Esophagus squamous epithelium (tissue), 5 donors: ENCODE results near the gene POLR2E. TPM values are rescaled to one million over a fixed set of nuclear protein-coding genes. Genes with fewer than 3 reads are reported as not detected.

Experiments
- DNase-seq: peaks from one replicate; lab custom pipeline; 2025; lab: John Stamatoyannopoulos, UW
- H3K27ac ChIP-seq, 4 donors: fragments of 200-600 bp; sonication (generic); one replicate each; pipeline ENCODE4 v1.5.1; 2016 to 2019; ENCODE audit warnings: mild to moderate bottlenecking in 1 of 4
- H3K27me3 ChIP-seq, 4 donors: fragments of 200-600 bp; sonication (generic); 1 replicate in 3 of 4; 2 replicates in 1 of 4; pipeline versions ENCODE4 v1.5.1 to v1.6.0; 2017 to 2021; ENCODE audit warnings: antibody characterized with exemption in 1 of 4
- H3K36me3 ChIP-seq, 3 donors: fragments of 200-600 bp; sonication (generic); one replicate each; pipeline ENCODE4 v1.5.1; 2016 to 2019
- H3K4me1 ChIP-seq, 3 donors: fragments of 200-600 bp; sonication (generic); one replicate each; pipeline ENCODE4 v1.5.1; 2017 to 2019
- H3K4me3 ChIP-seq, 4 donors: fragments of 200-600 bp; sonication (generic); 1 replicate in 3 of 4; 2 replicates in 1 of 4; pipeline ENCODE4 v1.5.1; 2016 to 2019; ENCODE audit warnings: mild to moderate bottlenecking in 2 of 4, moderate library complexity in 1 of 4
- H3K9me3 ChIP-seq, 3 donors: fragments of 200-600 bp; sonication (generic); one replicate each; pipeline ENCODE4 v1.5.1; 2016 to 2019
- CTCF ChIP-seq, 6 experiments: fragments of 450-650 bp in 4 of 6; fragments of 200-600 bp in 2 of 6; sonication (generic) in 2 of 6; IDR thresholded peaks; one replicate each; pipeline ENCODE4 v1.5.1; 2016 to 2019; ENCODE audit warnings: antibody characterized with exemption in 6 of 6, mild to moderate bottlenecking in 4 of 6, moderate library complexity in 4 of 6
- POLR2A ChIP-seq, 4 donors: fragments of 450-650 bp; IDR thresholded peaks; one replicate each; pipeline ENCODE4 v1.6.1; 2017; ENCODE audit warnings: antibody characterized with exemption in 4 of 4, mild to moderate bottlenecking in 4 of 4, moderate library complexity in 3 of 4
- WGBS, 2 donors: methylation state at CpG; one replicate each; pipeline ENCODE4 v1.1.5; 2018; 5-methylcytosine and 5-hydroxymethylcytosine counted together
- intact Hi-C: fragments of 100-400 bp; cut with DNase I; formaldehyde crosslinking; loops from one replicate; pipeline ENCODE4 v1.15.0; 2022
- total RNA-seq, 4 donors: library from RNA; depleted of rRNA; stranded (reverse); fragments of >200 nt; gene quantifications; one replicate each; pipeline ENCODE4 v1.1.0, GENCODE V29; 2016
- donor health status: DM: yes; HTN: yes; CAD: no.

Gene POLR2E
- total RNA-seq, 4 donors from 2014 or later, result 113 to 198 (median 166) TPM

- no peak for DNase-seq
- H3K27me3 ChIP-seq, result no peaks in the 10 kb centered on the region
- intact Hi-C loops, result loop anchor here (5.0 to 10.0 kb wide), 2 partner anchors 55 to 82 kb away; no protein-coding TSS in a partner anchor
- no peaks in the 10 kb centered on the region for H3K9me3 ChIP-seq
- peaks cover 53 to 87% (median 58%) of the 10 kb centered on the region in 3 donors for H3K4me1 ChIP-seq
- H3K4me3 ChIP-seq, result no peak overlapping the region
- H3K36me3 ChIP-seq, result peaks cover 49 to 95% (median 64%) of the 10 kb centered on the region in 3 donors
- no peak for TF ChIP-seq CTCF (IDR thresholded peaks at IDR 0.05)
- TF ChIP-seq POLR2A (IDR thresholded peaks at IDR 0.05), result no peak
- H3K27ac ChIP-seq, result no peak overlapping the region
- 83 to 97% methylated on average over 11 to 17 of the region's 54 CpGs for WGBS, 2 donors
These were observed 14.8 kb upstream of the POLR2E start for GRCh38 chr19:1109697-1110671.

- no peaks in the 10 kb centered on the region for H3K9me3 ChIP-seq
- peaks cover 40 to 86% (median 56%) of the 10 kb centered on the region in 3 donors for H3K36me3 ChIP-seq
- H3K27ac ChIP-seq, result no peak overlapping the region
- TF ChIP-seq POLR2A (IDR thresholded peaks at IDR 0.05), result no peak
- no peak for TF ChIP-seq CTCF (IDR thresholded peaks at IDR 0.05)
- WGBS, 2 donors, result 47% methylated on average over 3 of the region's 48 CpGs; no CpG with 5 or more reads in 1 of the 2 donors
- DNase-seq, result no peak
- H3K27me3 ChIP-seq, result no peaks in the 10 kb centered on the region
- intact Hi-C loops, result no loop called here
- H3K4me3 ChIP-seq, result no peak overlapping the region
- peaks cover 53 to 83% (median 58%) of the 10 kb centered on the region in 3 donors for H3K4me1 ChIP-seq
These were observed 13.9 kb upstream of the POLR2E start for GRCh38 chr19:1109032-1109551.

GRCh38 chr19:1108291-1109031 is 13.3 kb upstream of the POLR2E start:
- no peak overlapping the region for H3K4me3 ChIP-seq
- H3K4me1 ChIP-seq, result peaks cover 47 to 79% (median 53%) of the 10 kb centered on the region in 3 donors
- peak overlapping the region in 1 of 4 donors; percentile 99 for H3K27ac ChIP-seq
- WGBS, 2 donors, result 70 to 100% methylated on average over 2 to 7 of the region's 89 CpGs
- H3K9me3 ChIP-seq, result no peaks in the 10 kb centered on the region
- intact Hi-C loops, result no loop called here
- DNase-seq, result no peak
- H3K36me3 ChIP-seq, result peaks cover 34 to 80% (median 51%) of the 10 kb centered on the region in 3 donors
- TF ChIP-seq CTCF (IDR thresholded peaks at IDR 0.05) (no peak), POLR2A (IDR thresholded peaks at IDR 0.05) (no peak)
- H3K27me3 ChIP-seq, result no peaks in the 10 kb centered on the region

GRCh38 chr19:1107661-1108261 is 12.6 kb upstream of the POLR2E start:
- peaks cover 47 to 79% (median 53%) of the 10 kb centered on the region in 3 donors for H3K4me1 ChIP-seq

More at GRCh38 chr19:1107661-1108261, 12.6 kb upstream of the POLR2E start:
- DNase-seq, result no peak
- TF ChIP-seq POLR2A (IDR thresholded peaks at IDR 0.05) (no peak), CTCF (IDR thresholded peaks at IDR 0.05) (no peak)
- H3K9me3 ChIP-seq, result no peaks in the 10 kb centered on the region
- H3K27ac ChIP-seq, result peak overlapping the region; percentile 26 to 99 (median 96)
- no peaks in the 10 kb centered on the region for H3K27me3 ChIP-seq
- WGBS, 2 donors, result 70 to 74% methylated on average over 2 to 13 of the region's 25 CpGs
- intact Hi-C loops, result no loop called here
- H3K4me3 ChIP-seq, result no peak overlapping the region
- H3K36me3 ChIP-seq, result peaks cover 34 to 74% (median 46%) of the 10 kb centered on the region in 3 donors
